NT2/D1 (cell line): ENCODE measurements around the gene AICDA.

Source experiments
- YY1 ChIP-seq: IDR thresholded peaks from 2 replicates; pipeline ENCODE4 v1.6.1; 2011; ENCODE audit not compliant: insufficient read length, insufficient read depth
- ZNF274 ChIP-seq: IDR thresholded peaks from 2 replicates; pipeline ENCODE4 v1.6.1; 2011; ENCODE audit warnings: mild to moderate bottlenecking, low read depth, low read length

DNA sequence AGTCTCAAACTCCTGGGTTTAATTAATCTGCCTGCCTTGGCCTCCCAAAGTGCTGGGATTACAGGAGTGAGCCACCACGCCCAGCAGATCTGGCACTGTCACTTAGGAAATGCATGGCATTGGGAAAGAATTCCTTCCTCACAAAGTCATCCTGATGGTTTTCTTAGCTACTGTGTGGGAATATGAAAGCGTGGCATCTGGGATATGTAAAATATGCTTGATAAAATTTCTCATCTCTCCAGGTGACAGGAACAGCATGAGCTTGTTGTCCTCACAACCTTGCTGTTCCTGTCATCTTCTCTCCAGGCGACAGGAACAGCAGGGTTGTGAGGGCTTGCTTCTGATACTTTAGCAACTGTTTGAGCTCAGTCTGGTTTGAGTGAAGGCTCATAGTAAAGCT, 16.1 kb upstream of the AICDA start:
- TF ChIP-seq ZNF274 (no peak), YY1 (no peak)
